H1 (cell line): Measurements from ENCODE around the gene NINJ2. TPM values are rescaled to one million over a fixed set of nuclear protein-coding genes. Genes with fewer than 3 reads are reported as not detected.

ENCODE experiments used
- JUND ChIP-seq: IDR thresholded peaks from 2 replicates; pipeline ENCODE4 v1.6.1; 2011; ENCODE audit warnings: mild to moderate bottlenecking, improper control_type of control experiment, low read length
- SP2 ChIP-seq: IDR thresholded peaks from 2 replicates; pipeline ENCODE4 v1.6.1; 2012; ENCODE audit warnings: mild to moderate bottlenecking, low read length, inconsistent platforms
- TCF12 ChIP-seq: IDR thresholded peaks from 2 replicates; pipeline ENCODE4 v1.6.1; 2011; ENCODE audit warnings: low read depth, mild to moderate bottlenecking, low read length
- polyA plus RNA-seq, 7 experiments: library from polyadenylated mRNA; depleted of rRNA in 3 of 7; stranded (reverse) in 5 of 7; unstranded in 2 of 7; fragments of >200 nt in 5 of 7; fragments of 200-250 nt in 2 of 7; gene quantifications; 1 replicate in 5 of 7; 2 replicates in 1 of 7; 4 replicates in 1 of 7; pipeline versions ENCODE4 v1.2.1 to v1.2.3, GENCODE V29; 2011 to 2013; ENCODE audit warnings: missing spikeins in 2 of 7, mixed read lengths in 2 of 7
- total RNA-seq: library from RNA; stranded (reverse); fragmentation: NEBNext Ultra II Directional; extraction: Animal tissue kit (Norgen Biotek cat#: 25700); gene quantifications from 2 replicates; pipeline ENCODE4 v1.2.1, GENCODE V29; 2021

Gene NINJ2
- total and polyA plus RNA-seq, 2 of the 8 experiments (the other 6 are each of a cell fraction or from before 2014, with no cell fraction given), result 1.4 TPM; not detected in 1

DNA sequence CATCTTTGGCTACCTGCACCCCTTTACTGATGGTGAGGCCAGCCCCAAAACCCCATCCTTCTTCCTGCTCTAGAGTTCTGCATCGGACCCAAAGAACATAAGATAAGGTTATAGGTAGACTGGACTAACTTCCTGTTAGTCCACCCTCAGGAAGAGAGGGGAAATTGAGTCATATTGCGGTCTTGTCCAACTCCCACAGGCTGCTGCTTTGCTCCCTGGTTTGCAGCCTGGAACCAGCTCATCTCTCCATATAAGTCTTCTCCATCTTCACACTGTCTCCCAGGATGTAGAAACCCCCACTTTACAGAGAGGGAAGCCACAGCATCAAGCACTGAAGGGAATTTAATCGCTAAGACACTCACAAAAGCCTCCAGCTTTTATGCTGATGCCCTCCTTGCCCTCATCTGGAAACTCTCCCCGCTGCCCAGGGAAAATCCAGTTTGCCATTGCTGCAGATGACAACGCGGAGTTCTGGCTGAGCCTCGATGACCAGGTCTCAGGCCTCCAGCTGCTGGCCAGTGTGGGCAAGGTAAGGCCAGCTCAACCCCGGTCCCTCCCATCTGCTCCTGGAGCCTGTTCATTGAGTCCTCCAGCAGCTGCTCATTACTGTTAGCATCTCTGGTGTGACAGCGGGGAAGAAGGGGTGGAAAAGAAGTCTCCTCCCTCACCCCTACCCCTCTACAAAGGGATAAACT, 118.2 kb downstream of the NINJ2 start (continued):
- TF ChIP-seq JUND, result no peak
- TF ChIP-seq TCF12, result no peak
- no peak for TF ChIP-seq SP2
